HFFc6 (cell line): ENCODE data around the gene DNM2. TPM values are rescaled to one million over a fixed set of nuclear protein-coding genes. Genes with fewer than 3 reads are reported as not detected.
"Not testable (repeated sequence)": the region's sequence is repeated elsewhere in the genome, so short reads cannot be mapped to it uniquely, and the experiment has no call there.

Source experiments
- DNase-seq: peaks from one replicate; pipeline ENCODE4 v3.0.0-alpha.2; 2018
- H3K27ac Mint-ChIP-seq: 2 replicates; pipeline ENCODE4 v1.8.0; 2020; ENCODE audit warnings: mild to moderate bottlenecking, mixed read lengths
- H3K27me3 Mint-ChIP-seq: 2 replicates; pipeline ENCODE4 v1.8.0; 2021; ENCODE audit warnings: mild to moderate bottlenecking, moderate library complexity, mixed read lengths; ENCODE audit not compliant: insufficient read depth
- H3K36me3 Mint-ChIP-seq: 2 replicates; pipeline ENCODE4 v1.8.0; 2021; ENCODE audit warnings: low read depth, mixed read lengths
- H3K4me1 Mint-ChIP-seq: 2 replicates; pipeline ENCODE4 v1.8.0; 2020; ENCODE audit warnings: low read depth, mixed read lengths
- H3K4me3 Mint-ChIP-seq: 2 replicates; pipeline ENCODE4 v1.8.0; 2020; ENCODE audit warnings: mild to moderate bottlenecking, moderate library complexity, mixed read lengths
- H3K9me3 Mint-ChIP-seq: 2 replicates; pipeline ENCODE4 v1.8.0; 2020; ENCODE audit warnings: mild to moderate bottlenecking, mixed read lengths
- CTCF ChIP-seq: fragments of 200-600 bp; sonication (generic); IDR thresholded peaks from 2 replicates; pipeline ENCODE4 v1.5.0; 2021; ENCODE audit warnings: antibody characterized with exemption, mild to moderate bottlenecking
- microRNA-seq: library from miRNA; unstranded; fragments of <30 nt; microRNA quantifications from one replicate; pipeline ENCODE4, GENCODE V29; 2019
- total RNA-seq, 6 experiments: library from RNA; stranded (reverse); fragmentation: NEBNext Ultra II Directional; extraction: Animal tissue kit (Norgen Biotek cat#: 25700); gene quantifications; 2 replicates in 1 of 6; 3 replicates in 5 of 6; pipeline ENCODE4 v1.2.3, GENCODE V29; 2021

Gene DNM2
- total RNA-seq, 6 experiments from 2014 or later = 91.5 to 122 (median 99.5) TPM

- Mint-ChIP-seq H3K4me1 (peaks cover 34% of the 10 kb centered on the region), H3K36me3 (no peaks in the 10 kb centered on the region; the same call in 1 of the 2 replicates), H3K4me3 (no peak overlapping the region), H3K9me3 (no peaks in the 10 kb centered on the region), H3K27me3 (no peaks in the 10 kb centered on the region; the same call in 1 of the 2 replicates), H3K27ac (peak overlapping the region; percentile 31; the same call in 1 of the 2 replicates)
- TF ChIP-seq CTCF = no peak
- DNase-seq = no peak
Measured at GRCh38 chr19:10876459-10877240, 158.8 kb downstream of the DNM2 start.

- Mint-ChIP-seq H3K27ac (peak overlapping the region; percentile 52), H3K4me1 (peaks cover 33% of the 10 kb centered on the region)
- H3K4me3 Mint-ChIP-seq, H3K36me3 Mint-ChIP-seq, DNase-seq, H3K27me3 Mint-ChIP-seq, H3K9me3 Mint-ChIP-seq: not testable (repeated sequence)
Measured at GRCh38 chr19:10877608-10878007, 159.7 kb downstream of the DNM2 start.

GRCh38 chr19:10878253-10878652 lies 160.4 kb downstream of the DNM2 start:
- Mint-ChIP-seq H3K4me3 (peak overlapping the region; percentile 47), H3K36me3 (no peaks in the 10 kb centered on the region), H3K4me1 (peaks cover 27% of the 10 kb centered on the region), H3K27me3 (no peaks in the 10 kb centered on the region; the same call in 1 of the 2 replicates), H3K9me3 (no peaks in the 10 kb centered on the region), H3K27ac (peak overlapping the region; percentile 52)
- DNase-seq = no peak
- TF ChIP-seq CTCF = no peak

Small RNA genes lying within 50 kb of the gene (microRNA-seq; reads per million reads assigned to microRNA genes)
- gene MIR199A1 = 8.5 reads per million, percentile 5 among the genes with 10 or more reads in this experiment
- gene MIR4748 = not detected
- not detected for gene MIR638
- 3.1 reads per million for gene MIR6793

Other genes starting within 250 kb of the DNM2 start
- gene KEAP1, start 214.7 kb upstream of the DNM2 start, total RNA-seq = 10 to 100 TPM; 58.9 to 77.1 (median 67.2) TPM
- gene S1PR5, start 200.6 kb upstream of the DNM2 start, total RNA-seq = 1 to 10 TPM; 1.9 to 2.6 (median 2.4) TPM
- gene ATG4D, start 174.2 kb upstream of the DNM2 start, total RNA-seq = 10 to 100 TPM; 19.4 to 24.5 (median 22.5) TPM
- 10 to 100 TPM; 12.8 to 20.2 (median 17.5) TPM for gene KRI1, start 152.1 kb upstream of the DNM2 start, total RNA-seq
- gene CDKN2D, start 149.1 kb upstream of the DNM2 start, total RNA-seq = 10 to 100 TPM in 5 of 6 experiments, 1 to 10 TPM in 1; 8.0 to 14.7 (median 13.2) TPM
- gene AP1M2, start 130.8 kb upstream of the DNM2 start, total RNA-seq = 1 to 10 TPM in 1 of 6 experiments, under 1 TPM in 2, not detected in 3; 0.12 to 1.3 (median 0.59) TPM
- gene SLC44A2, start 92.5 kb upstream of the DNM2 start, total RNA-seq = 100 to 1,000 TPM; 156 to 190 (median 166) TPM
- gene ILF3, start 63.7 kb upstream of the DNM2 start, total RNA-seq = 100 to 1,000 TPM; 227 to 298 (median 277) TPM
- gene QTRT1, start 16.6 kb upstream of the DNM2 start, total RNA-seq = 10 to 100 TPM; 28.6 to 36.8 (median 35.0) TPM
- 10 to 100 TPM; 42.8 to 65.0 (median 48.1) TPM for gene TMED1, start 118.1 kb downstream of the DNM2 start, total RNA-seq
- gene C19orf38, start 130.3 kb downstream of the DNM2 start, total RNA-seq = under 1 TPM in 2 of 6 experiments, not detected in 4; 0.40 to 0.71 TPM
- 10 to 100 TPM; 67.2 to 82.1 (median 76.8) TPM for gene CARM1, start 153.5 kb downstream of the DNM2 start, total RNA-seq
- 100 to 1,000 TPM in 1 of 6 experiments, 10 to 100 TPM in 5; 78.7 to 105 (median 83.3) TPM for gene YIPF2, start 210.6 kb downstream of the DNM2 start, total RNA-seq
- 10 to 100 TPM; 18.0 to 25.0 (median 20.6) TPM for gene TIMM29, start 210.7 kb downstream of the DNM2 start, total RNA-seq
- gene SMARCA4, start 243.0 kb downstream of the DNM2 start, total RNA-seq = 100 to 1,000 TPM; 105 to 116 (median 114) TPM